Cardiac atrium fibroblast (primary cell): ENCODE results near the gene RPS21. TPM values are rescaled to one million over a fixed set of nuclear protein-coding genes. Genes with fewer than 3 reads are reported as not detected.

Experiments
- total RNA-seq: library from RNA; depleted of rRNA; stranded (reverse); fragments of >200 nt; gene quantifications from 2 replicates; pipeline ENCODE4 v1.2.3, GENCODE V29; 2015

Gene RPS21
- 1,710 and 4,266 TPM in 2 replicates for total RNA-seq

GRCh38 chr20:62386383-62387218 lies at the start of gene RPS21:
Gene RPS21 (plus strand): TSS chr20:62387103. CDS start chr20:62387339, 236 bp downstream.

GRCh38 chr20:62367136-62367632 lies 19.7 kb upstream of the RPS21 start, which contains the start of gene LAMA5:
Gene LAMA5 (minus strand): TSS chr20:62367312. CDS start chr20:62367245, 67 bp downstream.

GRCh38 chr20:62407221-62407992 lies 20.5 kb downstream of the RPS21 start, which contains the start of gene CABLES2:
Gene CABLES2 (minus strand): TSS chr20:62407285. CDS start chr20:62407276, 9 bp downstream.

GRCh38 chr20:62427172-62428001 lies 40.5 kb downstream of the RPS21 start, which contains the start of gene RBBP8NL:
Gene RBBP8NL (minus strand): TSS chr20:62427539. CDS start chr20:62419647, 7,892 bp downstream.

Other genes starting within 250 kb of the RPS21 start
- gene PSMA7, start 243.7 kb upstream of the RPS21 start, total RNA-seq = 285 and 357 TPM in 2 replicates
- gene SS18L1, start 243.3 kb upstream of the RPS21 start, total RNA-seq = 8.7 and 10.7 TPM in 2 replicates
- gene MTG2, start 204.1 kb upstream of the RPS21 start, total RNA-seq = 10.7 and 14.4 TPM in 2 replicates
- not detected in 2 replicates for gene HRH3, start 166.8 kb upstream of the RPS21 start, total RNA-seq
- 19.5 and 20.3 TPM in 2 replicates for gene OSBPL2, start 148.6 kb upstream of the RPS21 start, total RNA-seq
- gene ADRM1, start 84.1 kb upstream of the RPS21 start, total RNA-seq = 108 and 121 TPM in 2 replicates
- 154 and 169 TPM in 2 replicates for gene LAMA5, start 19.8 kb upstream of the RPS21 start, total RNA-seq
- 2.6 and 3.4 TPM in 2 replicates for gene CABLES2, start 20.2 kb downstream of the RPS21 start, total RNA-seq
- not detected in 2 replicates for gene RBBP8NL, start 40.4 kb downstream of the RPS21 start, total RNA-seq
- 0.32 TPM in 1 of 2 replicates, not detected in the other for gene GATA5, start 88.9 kb downstream of the RPS21 start, total RNA-seq